Bone marrow (tissue), 2 donors: ENCODE data around the gene PPP1R37.

Experiments
- DNase-seq, 2 donors: peaks; one replicate each; lab custom pipeline; 2025; lab: John Stamatoyannopoulos, UW

The PPP1R37 gene

GRCh38 chr19:45137179-45137761, 44.3 kb downstream of the PPP1R37 start:
- DNase-seq = no peak

GRCh38 chr19:45138303-45138751, 45.3 kb downstream of the PPP1R37 start:
- DNase-seq = no peak

- DNase-seq = no peak
These were observed 46.5 kb downstream of the PPP1R37 start for GRCh38 chr19:45139286-45140143.

GRCh38 chr19:45140144-45140503, 47.1 kb downstream of the PPP1R37 start:
- DNase-seq = no peak

GRCh38 chr19:45140533-45140932, 47.6 kb downstream of the PPP1R37 start:
- no peak for DNase-seq

GRCh38 chr19:45141203-45141900, 48.4 kb downstream of the PPP1R37 start:
- no peak for DNase-seq

GRCh38 chr19:45142016-45142725, 49.2 kb downstream of the PPP1R37 start:
- no peak for DNase-seq

GRCh38 chr19:45142726-45143110, 49.7 kb downstream of the PPP1R37 start:
- no peak for DNase-seq

- DNase-seq = no peak
These were observed 51.7 kb downstream of the PPP1R37 start for GRCh38 chr19:45144431-45145269.

GRCh38 chr19:45145270-45146189, 52.6 kb downstream of the PPP1R37 start:
- no peak for DNase-seq

- no peak for DNase-seq
These were observed 53.3 kb downstream of the PPP1R37 start for GRCh38 chr19:45146251-45146650.

- no peak for DNase-seq
These were observed 53.8 kb downstream of the PPP1R37 start for GRCh38 chr19:45146741-45147205.

- no peak for DNase-seq
These were observed 55.1 kb downstream of the PPP1R37 start for GRCh38 chr19:45147835-45148676.

GRCh38 chr19:45149129-45149528, 56.1 kb downstream of the PPP1R37 start:
- DNase-seq = no peak

GRCh38 chr19:45150180-45150579, 57.2 kb downstream of the PPP1R37 start:
- DNase-seq = no peak

GRCh38 chr19:45150751-45151281, 57.8 kb downstream of the PPP1R37 start:
- DNase-seq = no peak

- no peak for DNase-seq
These were observed 58.3 kb downstream of the PPP1R37 start for GRCh38 chr19:45151320-45151719.

- DNase-seq = no peak
These were observed 59.0 kb downstream of the PPP1R37 start for GRCh38 chr19:45151821-45152503.
